Astrocyte (in vitro differentiated cells and primary cell): Measurements from ENCODE around the gene PIK3C2B. TPM values are rescaled to one million over a fixed set of nuclear protein-coding genes. Genes with fewer than 3 reads are reported as not detected.

ENCODE experiments used
- DNase-seq: peaks from one replicate; pipeline ENCODE4 v3.0.0-alpha.2; 2010; ENCODE audit warnings: low read depth
- FAIRE-seq: peaks from 2 replicates; lab custom pipeline; 2011; peaks lifted over from hg19 to GRCh38; lab: Jason Lieb, UNC
- H2AFZ ChIP-seq: 2 replicates; pipeline ENCODE4 v1.6.0; 2012; ENCODE audit warnings: low read depth, low read length, inconsistent platforms
- H3K27ac ChIP-seq: 2 replicates; pipeline ENCODE4 v1.5.1; 2011; ENCODE audit warnings: low read depth, low read length, inconsistent platforms
- H3K27me3 ChIP-seq: 2 replicates; pipeline ENCODE4 v1.6.0; 2011; ENCODE audit warnings: low read length, inconsistent platforms; ENCODE audit not compliant: insufficient read depth
- H3K36me3 ChIP-seq: 2 replicates; pipeline ENCODE4 v1.5.1; 2011; ENCODE audit warnings: low read length, inconsistent platforms; ENCODE audit not compliant: insufficient read depth
- H3K4me1 ChIP-seq: 2 replicates; pipeline ENCODE4 v1.5.1; 2011; ENCODE audit warnings: low read length, inconsistent platforms; ENCODE audit not compliant: insufficient read depth
- H3K4me2 ChIP-seq: 2 replicates; pipeline ENCODE4 v1.6.0; 2012; ENCODE audit warnings: low read length, inconsistent platforms
- H3K4me3 ChIP-seq: 2 replicates; pipeline ENCODE4 v1.5.1; 2011; ENCODE audit warnings: low read depth, mild to moderate bottlenecking, low read length, inconsistent platforms; ENCODE audit not compliant: insufficient read depth
- H3K79me2 ChIP-seq: 2 replicates; pipeline ENCODE4 v1.6.0; 2012; ENCODE audit warnings: mild to moderate bottlenecking, low read length, inconsistent platforms; ENCODE audit not compliant: insufficient read depth
- H3K9ac ChIP-seq: 2 replicates; pipeline ENCODE4 v1.6.0; 2012; ENCODE audit warnings: mild to moderate bottlenecking, low read length, inconsistent platforms
- H3K9me3 ChIP-seq: 2 replicates; pipeline ENCODE4 v1.5.1; 2012; ENCODE audit warnings: low read depth, mild to moderate bottlenecking, low read length, inconsistent platforms; ENCODE audit not compliant: insufficient read depth
- H4K20me1 ChIP-seq: 2 replicates; pipeline ENCODE4 v1.6.0; 2012; ENCODE audit warnings: low read length, inconsistent platforms; ENCODE audit not compliant: insufficient read depth
- H3K27ac Mint-ChIP-seq: one replicate; pipeline ENCODE4 v1.8.0; 2021; ENCODE audit warnings: mild to moderate bottlenecking, mixed read lengths; ENCODE audit not compliant: unreplicated experiment
- H3K27me3 Mint-ChIP-seq: one replicate; pipeline ENCODE4 v1.8.0; 2021; ENCODE audit warnings: low read depth, mixed read lengths; ENCODE audit not compliant: unreplicated experiment
- H3K36me3 Mint-ChIP-seq: one replicate; pipeline ENCODE4 v1.8.0; 2021; ENCODE audit warnings: low read depth, mixed read lengths; ENCODE audit not compliant: unreplicated experiment
- H3K4me1 Mint-ChIP-seq: one replicate; pipeline ENCODE4 v1.8.0; 2021; ENCODE audit warnings: low read depth, mixed read lengths; ENCODE audit not compliant: unreplicated experiment
- H3K4me3 Mint-ChIP-seq: one replicate; pipeline ENCODE4 v1.8.0; 2021; ENCODE audit warnings: mild to moderate bottlenecking, moderate library complexity, mixed read lengths; ENCODE audit not compliant: unreplicated experiment
- H3K9me3 Mint-ChIP-seq: one replicate; pipeline ENCODE4 v1.8.0; 2021; ENCODE audit warnings: mild to moderate bottlenecking, mixed read lengths; ENCODE audit not compliant: unreplicated experiment
- EZH2 ChIP-seq: IDR thresholded peaks from 2 replicates; pipeline ENCODE4 v1.6.1; 2012; ENCODE audit warnings: mild to moderate bottlenecking, low read length, inconsistent platforms; ENCODE audit not compliant: insufficient read depth
- total RNA-seq: library from RNA; stranded (reverse); gene quantifications from 2 replicates; pipeline ENCODE4 v1.2.1, GENCODE V29; 2021
- TF ChIP-seq, protein P1 (sequence below): IDR thresholded peaks from 2 replicates; pipeline ENCODE4 v1.5.1; 2011; ENCODE audit warnings: low read depth, mild to moderate bottlenecking, inconsistent platforms, low read length, moderate library complexity; ENCODE audit not compliant: insufficient read depth

The PIK3C2B gene
- total RNA-seq, 1 donor from 2014 or later = 19.3 TPM

GRCh38 chr1:204541626-204542025 is 47.0 kb upstream of the PIK3C2B start:
- Histone ChIP-seq H3K27ac (no peak overlapping the region), H3K4me2 (no peak overlapping the region), H3K79me2 (no peaks in the 10 kb centered on the region), H3K9ac (no peak overlapping the region), H4K20me1 (peaks cover 38% of the 10 kb centered on the region), H3K9me3 (no peaks in the 10 kb centered on the region), H3K4me3 (no peak overlapping the region), H3K27me3 (no peaks in the 10 kb centered on the region), H2AFZ (no peak overlapping the region), H3K36me3 (peaks cover 55% of the 10 kb centered on the region), H3K4me1 (no peaks in the 10 kb centered on the region)
- DNase-seq (no peak), FAIRE-seq (no peak)
- Mint-ChIP-seq H3K9me3 (no peaks in the 10 kb centered on the region), H3K27me3 (no peaks in the 10 kb centered on the region), H3K27ac (no peak overlapping the region), H3K4me3 (no peak overlapping the region), H3K4me1 (peaks cover 10% of the 10 kb centered on the region), H3K36me3 (peaks cover 22% of the 10 kb centered on the region)
- TF ChIP-seq, protein P1, sequence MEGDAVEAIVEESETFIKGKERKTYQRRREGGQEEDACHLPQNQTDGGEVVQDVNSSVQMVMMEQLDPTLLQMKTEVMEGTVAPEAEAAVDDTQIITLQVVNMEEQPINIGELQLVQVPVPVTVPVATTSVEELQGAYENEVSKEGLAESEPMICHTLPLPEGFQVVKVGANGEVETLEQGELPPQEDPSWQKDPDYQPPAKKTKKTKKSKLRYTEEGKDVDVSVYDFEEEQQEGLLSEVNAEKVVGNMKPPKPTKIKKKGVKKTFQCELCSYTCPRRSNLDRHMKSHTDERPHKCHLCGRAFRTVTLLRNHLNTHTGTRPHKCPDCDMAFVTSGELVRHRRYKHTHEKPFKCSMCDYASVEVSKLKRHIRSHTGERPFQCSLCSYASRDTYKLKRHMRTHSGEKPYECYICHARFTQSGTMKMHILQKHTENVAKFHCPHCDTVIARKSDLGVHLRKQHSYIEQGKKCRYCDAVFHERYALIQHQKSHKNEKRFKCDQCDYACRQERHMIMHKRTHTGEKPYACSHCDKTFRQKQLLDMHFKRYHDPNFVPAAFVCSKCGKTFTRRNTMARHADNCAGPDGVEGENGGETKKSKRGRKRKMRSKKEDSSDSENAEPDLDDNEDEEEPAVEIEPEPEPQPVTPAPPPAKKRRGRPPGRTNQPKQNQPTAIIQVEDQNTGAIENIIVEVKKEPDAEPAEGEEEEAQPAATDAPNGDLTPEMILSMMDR = no peak
- TF ChIP-seq EZH2 = no peak

- H3K9me3 ChIP-seq = no peaks in the 10 kb centered on the region
- Mint-ChIP-seq H3K9me3 (no peaks in the 10 kb centered on the region), H3K27me3 (no peaks in the 10 kb centered on the region), H3K36me3 (peaks cover 15% of the 10 kb centered on the region), H3K4me1 (no peaks in the 10 kb centered on the region), H3K4me3 (no peak overlapping the region), H3K27ac (no peak overlapping the region)
- no peak overlapping the region for H2AFZ ChIP-seq
- H3K4me1 ChIP-seq = no peaks in the 10 kb centered on the region
- H3K27me3 ChIP-seq = no peaks in the 10 kb centered on the region
- no peak overlapping the region for H3K4me3 ChIP-seq
- DNase-seq (no peak), FAIRE-seq (no peak)
- TF ChIP-seq, protein P1 = no peak
- TF ChIP-seq EZH2 = no peak
- peaks cover 44% of the 10 kb centered on the region for H3K36me3 ChIP-seq
- no peak overlapping the region for H3K9ac ChIP-seq
- H3K4me2 ChIP-seq = no peak overlapping the region
- peaks cover 44% of the 10 kb centered on the region for H4K20me1 ChIP-seq
- H3K79me2 ChIP-seq = no peaks in the 10 kb centered on the region
- H3K27ac ChIP-seq = no peak overlapping the region
Measured at GRCh38 chr1:204532832-204533231, 38.2 kb upstream of the PIK3C2B start.

GRCh38 chr1:204530932-204531331 is 36.3 kb upstream of the PIK3C2B start:
- Histone ChIP-seq H3K9me3 (no peaks in the 10 kb centered on the region), H3K27ac (no peak overlapping the region), H3K36me3 (peaks cover 36% of the 10 kb centered on the region), H3K4me2 (no peak overlapping the region), H3K4me1 (no peaks in the 10 kb centered on the region), H3K9ac (no peak overlapping the region), H4K20me1 (peaks cover 40% of the 10 kb centered on the region), H2AFZ (no peak overlapping the region), H3K79me2 (no peaks in the 10 kb centered on the region), H3K27me3 (no peaks in the 10 kb centered on the region), H3K4me3 (no peak overlapping the region)
- Mint-ChIP-seq H3K36me3 (peaks cover 15% of the 10 kb centered on the region), H3K27me3 (no peaks in the 10 kb centered on the region), H3K27ac (no peak overlapping the region), H3K4me3 (no peak overlapping the region), H3K9me3 (no peaks in the 10 kb centered on the region), H3K4me1 (no peaks in the 10 kb centered on the region)
- TF ChIP-seq, protein P1 = no peak
- TF ChIP-seq EZH2 = no peak
- DNase-seq (no peak), FAIRE-seq (no peak)
